Measurements from ENCODE around the gene PPP1R1C.

PPP1R1C gene

GRCh38 chr2:181998041-181998835, 12.6 kb downstream of the PPP1R1C start:
- no peak for TF ChIP-seq CTCF (conservative IDR thresholded peaks at IDR 0.05; ENCODE audit: control insufficient read depth, insufficient read depth, low read depth, low read length)
- DNase-seq (ENCODE audit: low read depth) = no peak
- H3K4me3 ChIP-seq (ENCODE audit: control insufficient read depth, low read depth, low read length) = no peak overlapping the region

GRCh38 chr2:181998891-181999654, 13.4 kb downstream of the PPP1R1C start:
- no peak overlapping the region for H3K4me3 ChIP-seq (ENCODE audit: control insufficient read depth, low read depth, low read length)
- no peak for DNase-seq (ENCODE audit: low read depth)
- TF ChIP-seq CTCF (conservative IDR thresholded peaks at IDR 0.05; ENCODE audit: control insufficient read depth, insufficient read depth, low read depth, low read length) = no peak

GRCh38 chr2:181999911-182000310, 14.3 kb downstream of the PPP1R1C start:
- no peak overlapping the region for H3K4me3 ChIP-seq (ENCODE audit: control insufficient read depth, low read depth, low read length)
- TF ChIP-seq CTCF (conservative IDR thresholded peaks at IDR 0.05; ENCODE audit: control insufficient read depth, insufficient read depth, low read depth, low read length) = no peak
- DNase-seq (ENCODE audit: low read depth) = no peak

GRCh38 chr2:182004945-182005520, 19.4 kb downstream of the PPP1R1C start:
- no peak overlapping the region for H3K4me3 ChIP-seq (ENCODE audit: control insufficient read depth, low read depth, low read length)
- TF ChIP-seq CTCF (conservative IDR thresholded peaks at IDR 0.05; ENCODE audit: control insufficient read depth, insufficient read depth, low read depth, low read length) = no peak
- no peak for DNase-seq (ENCODE audit: low read depth)

- no peak for DNase-seq (ENCODE audit: low read depth)
- H3K4me3 ChIP-seq (ENCODE audit: control insufficient read depth, low read depth, low read length) = no peak overlapping the region
- TF ChIP-seq CTCF (conservative IDR thresholded peaks at IDR 0.05; ENCODE audit: control insufficient read depth, insufficient read depth, low read depth, low read length) = no peak
These were observed 21.1 kb downstream of the PPP1R1C start for GRCh38 chr2:182006595-182007341.

- no peak overlapping the region for H3K4me3 ChIP-seq (ENCODE audit: control insufficient read depth, low read depth, low read length)
- no peak for TF ChIP-seq CTCF (conservative IDR thresholded peaks at IDR 0.05; ENCODE audit: control insufficient read depth, insufficient read depth, low read depth, low read length)
- DNase-seq (ENCODE audit: low read depth) = no peak
These were observed 28.6 kb downstream of the PPP1R1C start for GRCh38 chr2:182014284-182014683.

Data from fibroblast of mammary gland (primary cell).